ENCODE measurements around the gene SPG21. TPM values are rescaled to one million over a fixed set of nuclear protein-coding genes. Genes with fewer than 3 reads are reported as not detected.

The SPG21 gene
- total and polyA plus RNA-seq, 2 of the 13 experiments (the other 11 are each of a cell fraction or from before 2014, with no cell fraction given): 36.7 to 42.4 TPM

- TF ChIP-seq IKZF5 (CRISPR knock-in tag; IDR thresholded peaks at IDR 0.05): peak; percentile 59
- no peak for TF ChIP-seq ZHX2 (IDR thresholded peaks at IDR 0.05; ENCODE audit: low read depth)
- TF ChIP-seq ZHX2 (CRISPR knock-in tag; IDR thresholded peaks at IDR 0.05; ENCODE audit: borderline replicate concordance): no peak
- TF ChIP-seq DNMT3B (CRISPR knock-in tag; conservative IDR thresholded peaks at IDR 0.05): no peak
- no peak for TF ChIP-seq ZFP90 (CRISPR knock-in tag; IDR thresholded peaks at IDR 0.05; ENCODE audit: borderline replicate concordance)
- peak; percentile 80; the same call in 1 of the 2 replicates for TF ChIP-seq KDM5B (CRISPR knock-in tag; IDR thresholded peaks at IDR 0.05; ENCODE audit: borderline replicate concordance)
- TF ChIP-seq CREM (IDR thresholded peaks at IDR 0.05): peak; percentile 55; the same call in 1 of the 2 replicates
- no peak for TF ChIP-seq CREM (CRISPR knock-in tag; IDR thresholded peaks at IDR 0.05)
- peak; percentile 87 for TF ChIP-seq ZNF350 (CRISPR knock-in tag; IDR thresholded peaks at IDR 0.05; ENCODE audit: borderline replicate concordance, low read depth)
- TF ChIP-seq ZSCAN20 (CRISPR knock-in tag; IDR thresholded peaks at IDR 0.05; ENCODE audit: borderline replicate concordance): no peak
- no peak for TF ChIP-seq TBX3 (IDR thresholded peaks at IDR 0.05; ENCODE audit: borderline replicate concordance)
- TF ChIP-seq ZNF234 (CRISPR knock-in tag; conservative IDR thresholded peaks at IDR 0.05): no peak
- TF ChIP-seq NRL (CRISPR knock-in tag; IDR thresholded peaks at IDR 0.05; ENCODE audit: borderline replicate concordance): no peak; the same call in 1 of the 2 replicates
- TF ChIP-seq SOX6 (IDR thresholded peaks at IDR 0.05): no peak
- TF ChIP-seq SOX6 (CRISPR knock-in tag; IDR thresholded peaks at IDR 0.05): peak; percentile 73
These were observed 43.3 kb upstream of the SPG21 start (continued) for GRCh38 chr15:65032801-65033537.
